SK-N-SH (cell line): Measurements from ENCODE around the gene ABCC4. TPM values are rescaled to one million over a fixed set of nuclear protein-coding genes. Genes with fewer than 3 reads are reported as not detected.

Experiments used
- CTCF ChIA-PET: fragments of 300-600, 350-600 bp; formaldehyde crosslinking; extraction: SDS; loops from one replicate; lab custom pipeline; 2021; lab: Yijun Ruan, JAX
- POLR2A ChIA-PET: fragments of 350-600 bp; sonication (Branson Sonifier 250); formaldehyde crosslinking; extraction: SDS; loops from one replicate; lab custom pipeline; 2020; ENCODE audit warnings: antibody characterized with exemption, inconsistent platforms; lab: Yijun Ruan, JAX
- DNase-seq: peaks from one replicate; pipeline ENCODE4 v3.0.0; 2012
- H2AFZ ChIP-seq: fragments of 200-600 bp; sonication (generic); 2 replicates; pipeline ENCODE4 v1.8.1; 2016; ENCODE audit warnings: antibody characterized with exemption, mild to moderate bottlenecking, low read depth
- H3F3A ChIP-seq: fragments of 200-600 bp; sonication (generic); replicated peaks from 2 replicates; pipeline ENCODE3; 2016; ENCODE audit warnings: antibody characterized with exemption, mild to moderate bottlenecking; ENCODE audit not compliant: insufficient read depth
- H3K27ac ChIP-seq, 2 experiments: fragments of 200-500 bp in 1 of 2; fragments of 200-600 bp in 1 of 2; sonication (Bioruptor generic) in 1 of 2; sonication (generic), shearing (Covaris generic) in 1 of 2; 2 replicates each; pipeline versions ENCODE4 v1.5.1 to v1.6.1; 2014 to 2016; ENCODE audit warnings: low read depth in 2 of 2, inconsistent platforms in 1 of 2, low read length in 1 of 2, mild to moderate bottlenecking in 1 of 2, mixed read lengths in 1 of 2
- H3K27me3 ChIP-seq: fragments of 200-600 bp; sonication (generic), shearing (Covaris generic); 2 replicates; pipeline ENCODE4 v1.6.1; 2016; ENCODE audit warnings: mixed run types; ENCODE audit not compliant: insufficient read depth
- H3K36me3 ChIP-seq, 2 experiments: fragments of 200-500 bp in 1 of 2; fragments of 200-600 bp in 1 of 2; sonication (Bioruptor generic) in 1 of 2; sonication (generic) in 1 of 2; replicated peaks in 1 of 2; 2 replicates each; pipeline versions ENCODE3 to v1.5.1; 2014 to 2016; ENCODE audit warnings: low read length in 1 of 2, mild to moderate bottlenecking in 1 of 2; ENCODE audit not compliant: insufficient read depth in 2 of 2, control insufficient read depth in 1 of 2
- H3K4me1 ChIP-seq, 2 experiments: fragments of 200-500 bp in 1 of 2; fragments of 200-600 bp in 1 of 2; sonication (Bioruptor generic) in 1 of 2; sonication (generic), shearing (Covaris generic) in 1 of 2; 2 replicates each; pipeline versions ENCODE4 v1.5.1 to v1.6.1; 2014 to 2016; ENCODE audit warnings: low read depth in 1 of 2, low read length in 1 of 2, mixed run types in 1 of 2; ENCODE audit not compliant: insufficient read depth in 2 of 2, control insufficient read depth in 1 of 2
- H3K4me2 ChIP-seq: fragments of 200-600 bp; sonication (generic), shearing (Covaris generic); 2 replicates; pipeline ENCODE4 v1.6.1; 2017; ENCODE audit warnings: mixed run types
- H3K4me3 ChIP-seq, 2 experiments: fragments of 200-500 bp in 1 of 2; fragments of 200-600 bp in 1 of 2; sonication (Bioruptor generic) in 1 of 2; sonication (generic), shearing (Covaris generic) in 1 of 2; 2 replicates each; pipeline versions ENCODE4 v1.5.1 to v1.8.1; 2014 to 2016; ENCODE audit warnings: low read depth in 2 of 2, inconsistent platforms in 1 of 2, low read length in 1 of 2, mild to moderate bottlenecking in 1 of 2, mixed read lengths in 1 of 2, moderate library complexity in 1 of 2
- H3K79me2 ChIP-seq: fragments of 200-600 bp; sonication (generic); 2 replicates; pipeline ENCODE4 v1.8.1; 2017; ENCODE audit warnings: mild to moderate bottlenecking; ENCODE audit not compliant: insufficient read depth
- H3K9ac ChIP-seq: fragments of 200-600 bp; sonication (generic); 2 replicates; pipeline ENCODE4 v1.6.1; 2017; ENCODE audit warnings: mixed run types
- H3K9me2 ChIP-seq: fragments of 200-600 bp; sonication (generic); 2 replicates; pipeline ENCODE4 v1.6.1; 2017; ENCODE audit warnings: mixed run types
- H3K9me3 ChIP-seq: fragments of 200-600 bp; sonication (generic); 2 replicates; pipeline ENCODE4 v1.6.1; 2017; ENCODE audit warnings: mixed run types, mild to moderate bottlenecking, moderate library complexity
- H4K20me1 ChIP-seq: fragments of 200-600 bp; sonication (generic); 2 replicates; pipeline ENCODE4 v1.6.1; 2017; ENCODE audit warnings: mild to moderate bottlenecking, mixed run types; ENCODE audit not compliant: insufficient read depth
- ELF1 ChIP-seq: IDR thresholded peaks from 2 replicates; pipeline ENCODE4 v1.4.0; 2012
- EZH2phosphoT487 ChIP-seq: fragments of 200-600 bp; sonication (generic); IDR thresholded peaks from 2 replicates; pipeline ENCODE4 v1.6.1; 2017; ENCODE audit warnings: low read depth, mixed run types, mild to moderate bottlenecking, antibody characterized with exemption, moderate library complexity, borderline replicate concordance
- FOXM1 ChIP-seq: IDR thresholded peaks from 2 replicates; pipeline ENCODE4 v1.4.0; 2012; ENCODE audit warnings: low read depth, mild to moderate bottlenecking
- GABPA ChIP-seq: IDR thresholded peaks from 2 replicates; pipeline ENCODE4 v1.4.0; 2012; ENCODE audit warnings: low read depth, mild to moderate bottlenecking
- GATA2 ChIP-seq: sonication (generic); formaldehyde crosslinking; IDR thresholded peaks from 2 replicates; pipeline ENCODE4 v1.5.0; 2020; ENCODE audit warnings: mild to moderate bottlenecking, missing genetic modification reagents
- IRF3 ChIP-seq: fragments of 150-350 bp; IDR thresholded peaks from 2 replicates; pipeline ENCODE4 v1.6.1; 2016; ENCODE audit warnings: mild to moderate bottlenecking, low read depth, low read length
- JUND ChIP-seq: IDR thresholded peaks from 2 replicates; pipeline ENCODE4 v1.4.0; 2012
- MAX ChIP-seq: IDR thresholded peaks from 2 replicates; pipeline ENCODE4 v1.4.0; 2012; ENCODE audit warnings: low read depth
- MEF2A ChIP-seq: IDR thresholded peaks from 2 replicates; pipeline ENCODE4 v1.4.0; 2012; ENCODE audit warnings: low read depth, borderline replicate concordance
- PBX3 ChIP-seq: IDR thresholded peaks from 2 replicates; pipeline ENCODE4; 2012
- REST ChIP-seq: IDR thresholded peaks from 2 replicates; pipeline ENCODE4 v1.6.1; 2012; ENCODE audit warnings: mild to moderate bottlenecking, low read depth, low read length, moderate library complexity
- RFX5 ChIP-seq: IDR thresholded peaks from 2 replicates; pipeline ENCODE4 v1.6.1; 2012; ENCODE audit warnings: mild to moderate bottlenecking, improper control_type of control experiment, low read length
- SMC3 ChIP-seq: IDR thresholded peaks from 2 replicates; pipeline ENCODE4 v1.6.1; 2012; ENCODE audit warnings: low read depth, low read length, improper control_type of control experiment
- TAF1 ChIP-seq: IDR thresholded peaks from 2 replicates; pipeline ENCODE4 v1.6.1; 2012; ENCODE audit warnings: low read depth, mild to moderate bottlenecking, low read length, moderate library complexity, borderline replicate concordance
- TEAD4 ChIP-seq: IDR thresholded peaks from 2 replicates; pipeline ENCODE4 v1.4.0; 2012; ENCODE audit warnings: mild to moderate bottlenecking, borderline replicate concordance; ENCODE audit not compliant: insufficient read depth
- polyA plus RNA-seq, 3 experiments: library from polyadenylated mRNA; depleted of rRNA; stranded (reverse); fragments of >200 nt; gene quantifications; 2 replicates each; pipeline ENCODE4 v1.2.3, GENCODE V29; 2012

The ABCC4 gene
- polyA plus RNA-seq, 1 of the 3 experiments (the other 2 are of a cell fraction) = 7.8 TPM

- no peak overlapping the region for H2AFZ ChIP-seq
Measured at GRCh38 chr13:95184317-95184716, 116.9 kb downstream of the ABCC4 start.

More at GRCh38 chr13:95184317-95184716, 116.9 kb downstream of the ABCC4 start:
- H3K4me3 ChIP-seq = no peak overlapping the region
- H3K9me2 ChIP-seq = no peaks in the 10 kb centered on the region
- no peak overlapping the region for H3K9ac ChIP-seq
- ChIA-PET POLR2A (no interaction called here), CTCF (interaction anchor here (1.3 to 4.6 kb wide), 3 partner anchors 9 to 220 kb away, joined by 5 to 23 read pairs (median 7); no protein-coding TSS in a partner anchor)
- no peak overlapping the region for H3K4me2 ChIP-seq
- H3K36me3 ChIP-seq = peaks cover 3 to 10% of the 10 kb centered on the region in 2 experiments
- H3K4me1 ChIP-seq = no peaks in the 10 kb centered on the region; a peak in 1 of 4 replicates
- no peaks in the 10 kb centered on the region for H4K20me1 ChIP-seq
- no peaks in the 10 kb centered on the region for H3K9me3 ChIP-seq
- H3F3A ChIP-seq = no peaks in the 10 kb centered on the region
- no peak for DNase-seq
- H3K27ac ChIP-seq = no peak overlapping the region
- H3K79me2 ChIP-seq = no peaks in the 10 kb centered on the region
- no peaks in the 10 kb centered on the region for H3K27me3 ChIP-seq
- TF ChIP-seq EZH2phosphoT487 (no peak), FOXM1 (no peak), RFX5 (no peak), ELF1 (no peak), GATA2 (no peak), REST (no peak), IRF3 (no peak), PBX3 (no peak), SMC3 (no peak), JUND (no peak), TAF1 (no peak), MAX (no peak), GABPA (no peak), MEF2A (no peak), TEAD4 (no peak)
